ENCODE measurements around the gene ARIH2. TPM values are rescaled to one million over a fixed set of nuclear protein-coding genes. Genes with fewer than 3 reads are reported as not detected.

The ARIH2 gene
- total and polyA plus RNA-seq, 2 of the 4 experiments (the other 2 are of a cell fraction): 62.3 to 93.7 TPM

DNA sequence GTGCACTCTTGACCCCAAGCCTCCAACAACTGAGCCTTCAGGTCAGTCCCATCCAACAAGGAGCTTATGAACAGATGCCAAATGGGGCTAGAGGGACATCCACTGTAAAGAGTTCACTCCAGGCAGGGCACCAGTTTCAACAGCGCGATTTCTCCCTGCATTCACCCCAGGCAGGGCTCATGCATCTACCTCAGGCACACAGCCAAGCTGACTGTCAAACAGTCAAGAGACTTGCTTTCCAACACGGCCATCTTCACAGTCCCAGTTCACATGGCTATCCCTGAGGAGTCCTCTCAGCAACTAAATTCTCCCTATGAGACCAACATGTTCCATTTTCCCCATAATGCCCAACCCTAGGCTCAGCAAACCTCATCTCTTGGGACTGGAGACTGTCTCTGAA, 37.6 kb upstream of the ARIH2 start:
- H4K5ac ChIP-seq (ENCODE audit: low read depth, low read length): no peak overlapping the region
- ATAC-seq (ENCODE audit: low read depth) (no peak), DNase-seq (no peak)
- H3K4me1 ChIP-seq (ENCODE audit: control insufficient read depth, insufficient read depth, low read length): no peaks in the 10 kb centered on the region
- BruUV-seq (replicated peaks): no TSS peak
- H2BK5ac ChIP-seq (ENCODE audit: low read depth, low read length, poor library complexity, severe bottlenecking): no peak overlapping the region
- no peak overlapping the region for H4K8ac ChIP-seq (ENCODE audit: low read depth in 2 of 2, low read length in 2 of 2)
- H2AFZ ChIP-seq (replicated peaks; ENCODE audit: low read length, poor library complexity): no peak overlapping the region
- no peak overlapping the region for H4K91ac ChIP-seq (ENCODE audit: insufficient read depth, low read depth, low read length)
- H3K4ac ChIP-seq (ENCODE audit: low read depth, low read length): no peak overlapping the region
- in situ Hi-C loops (cut with MboI; ENCODE audit: low sequenced_read_pairs) (no loop called here), dilution Hi-C loops (cut with HindIII; ENCODE audit: low sequenced_read_pairs, unreplicated experiment) (no loop called here), intact Hi-C loops (cut with micrococcal nuclease) (no loop called here)
- H3K18ac ChIP-seq (ENCODE audit: low read depth, low read length): no peak overlapping the region
- H3K56ac ChIP-seq (ENCODE audit: extremely low read depth, insufficient read depth, low read length): no peak overlapping the region
- WGBS, 2 experiments (ENCODE audit: extremely low coverage in 2 of 2, insufficient read length in 1 of 2): 56% methylated on average over 3 of the region's 3 CpGs; no CpG with 5 or more reads in 1 of the 2 experiments
- no peak overlapping the region for H2AK5ac ChIP-seq (ENCODE audit: low read depth, low read length)
- peaks cover 0 to 6% of the 10 kb centered on the region in 2 experiments; a peak in 1 of 4 replicates for H3K79me1 ChIP-seq (ENCODE audit: low read depth in 1 of 2, low read length in 2 of 2)
- no peak overlapping the region for H3K9ac ChIP-seq (ENCODE audit: low read depth, low read length)
- no peaks in the 10 kb centered on the region; the same call in 1 of the 2 replicates for H4K20me1 ChIP-seq (ENCODE audit: insufficient read depth, low read length)
- no peak for TF ChIP-seq MAZ (IDR thresholded peaks at IDR 0.05; ENCODE audit: borderline replicate concordance, low read depth, low read length)
- no peak for TF ChIP-seq RFX5 (IDR thresholded peaks at IDR 0.05; ENCODE audit: low read depth, low read length)
- no peak for TF ChIP-seq CEBPB (IDR thresholded peaks at IDR 0.05; ENCODE audit: low read depth, low read length)
- no peak for TF ChIP-seq MAFK (IDR thresholded peaks at IDR 0.05; ENCODE audit: low read depth, low read length)
- TF ChIP-seq MXI1 (IDR thresholded peaks at IDR 0.05; ENCODE audit: borderline replicate concordance, low read depth, low read length): no peak
- no peak for TF ChIP-seq CHD1 (IDR thresholded peaks at IDR 0.05; ENCODE audit: low read depth, low read length)
- no peak for TF ChIP-seq SMC3 (IDR thresholded peaks at IDR 0.05; ENCODE audit: low read depth, low read length)
- no peak for TF ChIP-seq RAD21 (IDR thresholded peaks at IDR 0.05; ENCODE audit: low read length)
- TF ChIP-seq, protein P1, sequence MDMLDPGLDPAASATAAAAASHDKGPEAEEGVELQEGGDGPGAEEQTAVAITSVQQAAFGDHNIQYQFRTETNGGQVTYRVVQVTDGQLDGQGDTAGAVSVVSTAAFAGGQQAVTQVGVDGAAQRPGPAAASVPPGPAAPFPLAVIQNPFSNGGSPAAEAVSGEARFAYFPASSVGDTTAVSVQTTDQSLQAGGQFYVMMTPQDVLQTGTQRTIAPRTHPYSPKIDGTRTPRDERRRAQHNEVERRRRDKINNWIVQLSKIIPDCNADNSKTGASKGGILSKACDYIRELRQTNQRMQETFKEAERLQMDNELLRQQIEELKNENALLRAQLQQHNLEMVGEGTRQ (IDR thresholded peaks at IDR 0.05; ENCODE audit: low read depth, low read length): no peak
- no peak for TF ChIP-seq RCOR1 (IDR thresholded peaks at IDR 0.05; ENCODE audit: insufficient replicate concordance, low read length)
- no peak for TF ChIP-seq POLR2A (IDR thresholded peaks at IDR 0.05; ENCODE audit: low read depth, low read length)
- TF ChIP-seq NFE2L2 (IDR thresholded peaks at IDR 0.05; ENCODE audit: low read depth, low read length): no peak
- H2BK20ac ChIP-seq (ENCODE audit: low read depth, low read length): no peak overlapping the region
- ChIA-PET POLR2A (ENCODE audit: unreplicated experiment) (interaction anchor here (0.5 kb wide), 1 partner anchor 166 kb away, joined by 7 read pairs; no protein-coding TSS in a partner anchor), CTCF (no interaction called here)
- H3K4me2 ChIP-seq (ENCODE audit: low read depth, low read length): no peak overlapping the region
- H3K14ac ChIP-seq (replicated peaks; ENCODE audit: low read depth, low read length): no peak overlapping the region
- H3K9me1 ChIP-seq (ENCODE audit: insufficient read depth, low read length): peaks cover 3% of the 10 kb centered on the region; the same call in 1 of the 2 replicates
- H3K36me3 ChIP-seq (ENCODE audit: control insufficient read depth, insufficient read depth, low read length): peaks cover 6% of the 10 kb centered on the region
- no peak overlapping the region for H3K23ac ChIP-seq (ENCODE audit: low read depth, low read length)
- no peak overlapping the region for H3K27ac ChIP-seq (ENCODE audit: insufficient read depth, low read length)
- no peak overlapping the region for H2BK120ac ChIP-seq (ENCODE audit: low read depth, low read length)
- no peak overlapping the region for H3K4me3 ChIP-seq (ENCODE audit: insufficient read depth, low read depth, low read length)
- no peaks in the 10 kb centered on the region for H3K27me3 ChIP-seq (ENCODE audit: control insufficient read depth, insufficient read depth, low read length)
- no peak overlapping the region for H2BK15ac ChIP-seq (ENCODE audit: low read depth, low read length)
- H2AK9ac ChIP-seq (replicated peaks; ENCODE audit: low read depth, low read length, poor library complexity): no peak overlapping the region
- H3K9me3 ChIP-seq (ENCODE audit: control insufficient read depth, insufficient read depth, low read length): no peaks in the 10 kb centered on the region

Data from IMR-90 (cell line).